Keratinocyte (primary cell): ENCODE measurements around the gene ECM2. TPM values are rescaled to one million over a fixed set of nuclear protein-coding genes. Genes with fewer than 3 reads are reported as not detected.

ENCODE experiments used
- DNase-seq: peaks from one replicate; pipeline ENCODE4 v3.0.0-alpha.2; 2011; ENCODE audit warnings: low read depth, missing footprints, low spot score
- FAIRE-seq: peaks from 2 replicates; lab custom pipeline; 2011; peaks lifted over from hg19 to GRCh38; lab: Jason Lieb, UNC
- H2AFZ ChIP-seq: 2 replicates; pipeline ENCODE4 v1.6.0; 2012; ENCODE audit warnings: low read length, control low read depth, inconsistent platforms; ENCODE audit not compliant: control insufficient read depth
- H3K27ac ChIP-seq: 2 replicates; pipeline ENCODE4 v1.5.1; 2011; ENCODE audit warnings: low read length; ENCODE audit not compliant: control insufficient read depth, insufficient read depth
- H3K27me3 ChIP-seq: 3 replicates; pipeline ENCODE4 v1.6.0; 2011; ENCODE audit warnings: low read length; ENCODE audit not compliant: control insufficient read depth, insufficient read depth; ENCODE audit errors: extremely low read depth
- H3K36me3 ChIP-seq, 2 experiments: 2 replicates in 1 of 2; 3 replicates in 1 of 2; pipeline ENCODE4 v1.5.1; 2011; ENCODE audit warnings: low read length in 2 of 2, mild to moderate bottlenecking in 1 of 2; ENCODE audit not compliant: control insufficient read depth in 2 of 2, insufficient read depth in 2 of 2; ENCODE audit errors: extremely low read depth in 1 of 2
- H3K4me1 ChIP-seq: 3 replicates; pipeline ENCODE4 v1.5.1; 2011; ENCODE audit warnings: low read length; ENCODE audit not compliant: control insufficient read depth, insufficient read depth; ENCODE audit errors: extremely low read depth
- H3K4me2 ChIP-seq: 3 replicates; pipeline ENCODE4 v1.6.0; 2011; ENCODE audit warnings: low read depth, low read length; ENCODE audit not compliant: control insufficient read depth, insufficient read depth; ENCODE audit errors: extremely low read depth
- H3K4me3 ChIP-seq, 3 experiments: fragments of 200-600 bp in 1 of 3; sonication (generic) in 1 of 3; 2 replicates in 2 of 3; 3 replicates in 1 of 3; pipeline ENCODE4 v1.5.1; 2011 to 2016; ENCODE audit warnings: low read length in 3 of 3, mild to moderate bottlenecking in 3 of 3, control low read depth in 2 of 3, inconsistent platforms in 1 of 3, low read depth in 1 of 3, mixed read lengths in 1 of 3, mixed run types in 1 of 3, moderate library complexity in 1 of 3; ENCODE audit not compliant: control insufficient read depth in 2 of 3, insufficient read depth in 2 of 3; ENCODE audit errors: extremely low read depth in 1 of 3
- H3K79me2 ChIP-seq: 2 replicates; pipeline ENCODE4 v1.6.0; 2012; ENCODE audit warnings: low read length; ENCODE audit not compliant: control insufficient read depth, insufficient read depth
- H3K9ac ChIP-seq: 3 replicates; pipeline ENCODE4 v1.6.0; 2011; ENCODE audit warnings: low read length; ENCODE audit not compliant: control insufficient read depth, insufficient read depth; ENCODE audit errors: extremely low read depth
- H3K9me1 ChIP-seq: 3 replicates; pipeline ENCODE4 v1.6.0; 2011; ENCODE audit warnings: low read length; ENCODE audit not compliant: control insufficient read depth, insufficient read depth; ENCODE audit errors: extremely low read depth
- H3K9me3 ChIP-seq: 2 replicates; pipeline ENCODE4 v1.5.1; 2012; ENCODE audit warnings: low read depth, low read length; ENCODE audit not compliant: control insufficient read depth
- H4K20me1 ChIP-seq: 3 replicates; pipeline ENCODE4 v1.6.0; 2011; ENCODE audit warnings: low read length; ENCODE audit not compliant: control insufficient read depth, insufficient read depth; ENCODE audit errors: extremely low read depth
- CTCF ChIP-seq, 3 experiments: IDR thresholded peaks in 1 of 3; conservative IDR thresholded peaks in 1 of 3; optimal IDR thresholded peaks in 1 of 3; 2 replicates in 2 of 3; 3 replicates in 1 of 3; pipeline versions ENCODE3 to v1.5.1; 2011; ENCODE audit warnings: low read length in 3 of 3, mild to moderate bottlenecking in 3 of 3, moderate library complexity in 2 of 3, control low read depth in 1 of 3, inconsistent platforms in 1 of 3; ENCODE audit not compliant: insufficient read depth in 2 of 3; ENCODE audit errors: extremely low read depth in 1 of 3
- EZH2 ChIP-seq: IDR thresholded peaks from one replicate; pipeline ENCODE4 v1.6.1; 2012; ENCODE audit warnings: inconsistent platforms, mild to moderate bottlenecking, low read length, moderate library complexity
- dilution Hi-C: fragments of 300-500 bp; cut with MboI; formaldehyde crosslinking; loops from one replicate; pipeline ENCODE4 v1.7.0; 2020; ENCODE audit warnings: low sequenced_read_pairs; ENCODE audit not compliant: extremely low pct_ligation_motif_present
- polyA plus RNA-seq, 5 experiments: library from polyadenylated mRNA; depleted of rRNA in 3 of 5; stranded (reverse) in 3 of 5; stranded (forward) in 1 of 5; unstranded in 1 of 5; fragments of >200 nt; gene quantifications; 1 replicate in 1 of 5; 2 replicates in 3 of 5; 3 replicates in 1 of 5; pipeline versions ENCODE4 v1.2.1 to v1.2.3, GENCODE V29; 2011 to 2012; ENCODE audit warnings: missing spikeins in 2 of 5, low read depth in 1 of 5, low replicate concordance in 1 of 5

The ECM2 gene
- polyA plus RNA-seq, 1 donor (not counting 4 experiments of a cell fraction or from before 2014, with no cell fraction given) = 0.75 TPM

GRCh38 chr9:92501671-92502393 lies 34.0 kb downstream of the ECM2 start:
- Histone ChIP-seq H2AFZ (peak overlapping the region; percentile 31), H4K20me1 (no peaks in the 10 kb centered on the region), H3K27ac (peak overlapping the region; percentile 57), H3K27me3 (no peaks in the 10 kb centered on the region), H3K36me3 (no peaks in the 10 kb centered on the region), H3K79me2 (no peaks in the 10 kb centered on the region), H3K4me1 (peaks cover 37% of the 10 kb centered on the region), H3K4me2 (peak overlapping the region; percentile 42), H3K4me3 (no peak overlapping the region), H3K9ac (no peak overlapping the region), H3K9me1 (no peaks in the 10 kb centered on the region), H3K9me3 (no peaks in the 10 kb centered on the region)
- peak; percentile 85 for FAIRE-seq
- peak; percentile 45 for DNase-seq
- dilution Hi-C loops = no loop called here
- TF ChIP-seq EZH2 (no peak), CTCF (optimal IDR thresholded peaks at IDR 0.05 in 1 of 3, IDR thresholded peaks at IDR 0.05 in 1 of 3, conservative IDR thresholded peaks at IDR 0.05 in 1 of 3; ENCODE audit: extremely low read depth in 1 of 3, insufficient read depth in 2 of 3, low read length in 3 of 3) (peak; percentile 67 to 78 (median 77))

GRCh38 chr9:92500725-92501124 lies 35.1 kb downstream of the ECM2 start:
- peaks cover 30% of the 10 kb centered on the region for H3K4me1 ChIP-seq
- no peaks in the 10 kb centered on the region for H4K20me1 ChIP-seq
- FAIRE-seq (no peak), DNase-seq (no peak)
- TF ChIP-seq CTCF (optimal IDR thresholded peaks at IDR 0.05 in 1 of 3, IDR thresholded peaks at IDR 0.05 in 1 of 3, conservative IDR thresholded peaks at IDR 0.05 in 1 of 3; ENCODE audit: extremely low read depth in 1 of 3, insufficient read depth in 2 of 3, low read length in 3 of 3) (no peak), EZH2 (no peak)
- peak overlapping the region; percentile 29 for H2AFZ ChIP-seq
- H3K36me3 ChIP-seq = no peaks in the 10 kb centered on the region
- H3K27me3 ChIP-seq = no peaks in the 10 kb centered on the region
- no peaks in the 10 kb centered on the region for H3K79me2 ChIP-seq
- H3K9ac ChIP-seq = no peak overlapping the region
- H3K9me1 ChIP-seq = no peaks in the 10 kb centered on the region
- no peak overlapping the region for H3K4me2 ChIP-seq
- H3K4me3 ChIP-seq = no peak overlapping the region
- H3K27ac ChIP-seq = peak overlapping the region; percentile 57
- dilution Hi-C loops = no loop called here
- no peaks in the 10 kb centered on the region for H3K9me3 ChIP-seq
